IgD-negative memory B cell (primary cell): ENCODE data around the gene HMCN2. TPM values are rescaled to one million over a fixed set of nuclear protein-coding genes. Genes with fewer than 3 reads are reported as not detected.

Experiments
- H3K27ac Mint-ChIP-seq, 3 donors: one replicate each; pipeline ENCODE4 v1.8.0; 2020 to 2022; ENCODE audit warnings: mild to moderate bottlenecking in 3 of 3, mixed read lengths in 3 of 3, moderate library complexity in 1 of 3
- H3K27me3 Mint-ChIP-seq: one replicate; pipeline ENCODE4 v1.8.0; 2021; ENCODE audit warnings: mixed read lengths
- H3K36me3 Mint-ChIP-seq: one replicate; pipeline ENCODE4 v1.8.0; 2020; ENCODE audit warnings: mild to moderate bottlenecking, mixed read lengths
- H3K4me1 Mint-ChIP-seq, 3 donors: one replicate each; pipeline ENCODE4 v1.8.0; 2020 to 2022; ENCODE audit warnings: mixed read lengths in 3 of 3, mild to moderate bottlenecking in 1 of 3
- H3K4me3 Mint-ChIP-seq, 4 donors: one replicate each; pipeline ENCODE4 v1.8.0; 2020 to 2022; ENCODE audit warnings: mild to moderate bottlenecking in 4 of 4, mixed read lengths in 4 of 4, moderate library complexity in 3 of 4
- H3K9me3 Mint-ChIP-seq, 3 donors: one replicate each; pipeline ENCODE4 v1.8.0; 2020 to 2021; ENCODE audit warnings: mixed read lengths in 3 of 3, mild to moderate bottlenecking in 1 of 3
- polyA plus RNA-seq: library from polyadenylated mRNA; unstranded; fragments of 300-500 nt; fragmentation: Illumina TruSeq; gene quantifications from one replicate; pipeline ENCODE4 v1.2.3, GENCODE V29; 2021

The HMCN2 gene
- polyA plus RNA-seq, 1 donor from 2014 or later: not detected

DNA sequence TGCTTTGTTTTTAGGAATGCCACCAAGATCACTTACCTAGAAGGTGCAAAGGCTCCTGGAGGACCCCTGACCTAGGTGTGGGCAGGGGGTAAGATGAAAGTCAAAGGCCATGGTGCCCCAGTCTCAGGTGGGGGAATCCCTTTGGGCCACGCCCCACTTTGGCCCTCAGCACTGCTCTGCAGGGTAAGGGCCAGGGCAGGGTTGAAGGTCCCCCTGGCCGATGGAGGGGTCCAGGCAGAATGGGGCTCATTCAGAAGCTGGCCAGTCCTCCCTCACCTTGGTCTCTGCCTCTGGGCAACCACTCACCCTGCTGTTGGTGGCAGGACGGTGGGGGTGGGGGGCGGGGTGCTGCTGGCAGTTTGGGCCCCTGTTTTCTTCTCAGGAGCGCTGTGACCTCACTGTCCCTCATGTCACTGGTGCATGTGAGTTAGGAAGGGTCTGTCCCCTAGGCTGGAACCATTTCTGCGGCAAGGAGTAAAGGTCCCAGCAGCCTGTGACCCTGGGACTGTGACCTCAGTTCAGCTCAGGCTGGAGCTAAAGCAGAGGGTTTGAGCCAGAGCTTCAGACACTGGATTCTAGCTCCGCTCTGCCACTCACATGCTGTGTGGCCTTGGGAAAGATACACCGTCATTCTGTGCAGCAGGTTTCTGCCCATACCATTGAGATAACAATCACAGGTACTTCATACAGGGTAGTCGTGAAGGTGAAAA, 177.3 kb downstream of the HMCN2 start:
- Mint-ChIP-seq H3K27ac (no peak overlapping the region), H3K9me3 (peaks cover 4 to 12% (median 6%) of the 10 kb centered on the region in 3 donors), H3K4me1 (no peaks in the 10 kb centered on the region), H3K36me3 (peaks cover 2% of the 10 kb centered on the region), H3K27me3 (peaks cover 19% of the 10 kb centered on the region), H3K4me3 (no peak overlapping the region)

DNA sequence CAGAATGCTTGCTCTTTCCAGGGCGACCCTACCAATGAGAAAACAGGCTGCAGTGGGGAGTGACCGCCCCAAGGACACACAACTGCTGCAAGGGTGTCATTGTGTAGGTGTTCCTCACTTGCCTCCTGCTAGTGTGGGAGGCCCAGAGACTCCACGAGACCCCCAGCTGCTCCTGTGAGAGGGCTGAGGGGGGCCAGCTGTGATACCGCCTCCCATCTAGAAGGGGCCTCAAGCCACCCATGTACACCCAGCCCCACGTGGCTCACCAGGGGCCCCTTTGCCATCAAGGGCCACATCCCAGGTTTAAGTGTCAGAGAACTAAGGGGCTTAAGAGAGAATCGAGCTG, 177.9 kb downstream of the HMCN2 start:
- H3K9me3 Mint-ChIP-seq: peaks cover 4 to 12% (median 6%) of the 10 kb centered on the region in 3 donors
- peaks cover 20% of the 10 kb centered on the region for H3K27me3 Mint-ChIP-seq
- peaks cover 2% of the 10 kb centered on the region for H3K36me3 Mint-ChIP-seq
- H3K4me3 Mint-ChIP-seq: peak overlapping the region in 2 of 4 donors; percentile 35 to 57
- H3K4me1 Mint-ChIP-seq: no peaks in the 10 kb centered on the region
- no peak overlapping the region for H3K27ac Mint-ChIP-seq

DNA sequence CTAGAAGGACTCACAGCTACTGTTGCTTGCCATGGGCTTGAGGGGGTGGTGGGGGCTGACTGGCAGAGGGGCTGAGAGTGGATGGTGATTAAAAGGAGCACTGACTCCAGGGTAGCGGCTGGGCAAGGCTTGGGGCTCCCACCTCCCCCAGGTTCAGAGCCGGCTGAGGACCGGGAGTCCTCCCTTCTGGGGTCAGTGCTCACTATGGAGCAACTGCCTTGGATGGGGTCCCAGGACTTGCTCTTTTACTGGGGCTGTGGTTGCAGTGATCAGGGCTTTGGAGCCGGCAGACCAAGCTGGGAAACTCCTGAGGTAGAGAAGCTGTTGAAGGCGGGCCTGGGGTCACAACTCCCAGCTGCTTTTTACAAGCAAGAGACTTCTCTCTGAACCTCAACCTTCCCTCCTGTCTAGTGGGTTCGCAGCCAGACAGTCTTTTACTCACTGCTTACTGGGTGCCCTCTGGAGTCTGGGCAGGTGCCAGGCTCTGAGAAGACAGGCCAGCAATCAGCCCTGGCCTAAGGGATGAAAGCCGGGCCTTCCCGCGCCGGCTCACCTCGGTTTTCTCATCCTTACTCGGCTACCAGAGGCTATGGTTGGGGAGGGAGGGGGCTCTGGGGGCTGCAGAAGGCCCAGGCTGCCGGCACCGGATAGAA, 178.4 kb downstream of the HMCN2 start:
- H3K36me3 Mint-ChIP-seq: peaks cover 2% of the 10 kb centered on the region
- H3K27me3 Mint-ChIP-seq: peaks cover 24% of the 10 kb centered on the region
- H3K27ac Mint-ChIP-seq: no peak overlapping the region
- no peaks in the 10 kb centered on the region for H3K4me1 Mint-ChIP-seq
- peak overlapping the region in 2 of 4 donors; percentile 45 to 57 for H3K4me3 Mint-ChIP-seq
- H3K9me3 Mint-ChIP-seq: peaks cover 4 to 12% (median 6%) of the 10 kb centered on the region in 3 donors

DNA sequence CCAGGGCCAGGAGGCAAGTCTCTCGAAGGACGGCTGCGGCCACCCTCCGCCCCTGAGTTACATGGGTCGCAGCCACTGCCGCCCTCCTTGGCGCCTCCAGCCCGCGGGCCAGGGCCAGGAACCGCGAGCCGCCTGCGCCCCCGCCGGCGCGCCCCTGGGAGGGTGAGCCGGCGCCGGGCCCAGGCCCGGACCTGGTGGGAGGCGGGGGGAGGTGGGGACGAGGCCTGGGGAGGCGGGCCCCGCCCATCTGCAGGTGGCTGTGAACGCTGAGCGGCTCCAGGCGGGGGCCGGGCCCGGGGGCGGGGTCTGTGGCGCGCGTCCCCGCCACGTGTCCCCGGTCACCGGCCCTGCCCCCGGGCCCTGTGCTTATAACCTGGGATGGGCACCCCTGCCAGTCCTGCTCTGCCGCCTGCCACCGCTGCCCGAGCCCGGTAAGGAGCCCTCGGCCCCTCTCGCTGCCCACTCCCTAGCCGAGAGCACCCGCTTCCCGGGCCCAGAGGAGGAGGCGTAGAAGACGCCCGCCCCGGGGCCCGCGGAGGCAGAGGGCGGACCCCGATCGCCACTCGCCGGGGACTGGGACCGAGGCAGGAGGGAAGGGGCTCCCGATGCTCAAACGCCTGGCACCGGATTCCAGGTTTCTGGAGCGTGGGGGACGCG, 179.1 kb downstream of the HMCN2 start, which contains the start of gene ASS1:
Gene ASS1, plus strand, starts transcription at position 397 of the 657 bp plus-strand sequence. CDS start 7,268 bp downstream, outside the sequence.
- Mint-ChIP-seq H3K27ac (no peak within 1 kb of the TSS), H3K4me1 (no peaks in the 10 kb centered on the region), H3K9me3 (peaks cover 2 to 9% (median 6%) of the 10 kb centered on the region in 3 donors), H3K36me3 (peaks cover 2% of the 10 kb centered on the region), H3K4me3 (peak within 1 kb of the TSS; percentile 26 to 79 (median 58)), H3K27me3 (peaks cover 28% of the 10 kb centered on the region)

DNA sequence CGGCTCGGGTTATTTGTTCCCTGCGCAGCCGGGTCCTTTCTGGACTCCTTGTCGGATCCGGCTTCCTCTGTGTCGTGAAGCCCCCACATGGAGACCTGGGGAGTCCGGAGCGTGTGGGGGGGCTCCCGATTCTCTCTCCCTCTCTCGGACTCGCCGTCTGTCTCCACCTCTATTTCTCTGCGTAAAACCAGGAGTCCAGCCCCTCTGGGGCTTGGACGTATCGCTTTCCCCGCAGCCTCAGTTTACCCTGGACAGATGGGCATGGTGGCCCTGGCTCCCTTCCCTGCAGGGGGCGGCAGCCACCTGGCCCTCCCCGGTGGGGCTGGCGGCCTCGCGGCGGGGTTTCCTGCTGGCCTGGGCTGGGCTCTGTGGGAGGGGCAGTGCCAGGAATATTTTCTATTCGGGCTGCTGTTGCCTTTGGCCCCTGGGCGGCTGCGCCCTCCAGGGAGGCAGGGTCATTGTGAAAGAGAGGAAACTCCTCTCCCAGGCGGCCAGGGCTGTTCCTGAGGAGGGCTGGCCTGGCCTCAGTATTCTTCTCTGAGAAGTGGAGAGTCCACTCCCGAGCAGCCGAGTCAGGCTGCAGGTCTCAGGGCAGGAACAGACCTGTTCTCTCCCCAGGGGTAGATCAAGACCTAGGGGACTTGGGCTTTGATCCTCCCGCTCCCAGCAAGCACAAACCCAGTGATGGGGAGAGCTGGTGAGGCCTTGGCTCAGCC, 179.9 kb downstream of the HMCN2 start:
- peak overlapping the region; percentile 26 to 79 (median 58) for H3K4me3 Mint-ChIP-seq
- no peak overlapping the region for H3K27ac Mint-ChIP-seq
- peaks cover 30% of the 10 kb centered on the region for H3K27me3 Mint-ChIP-seq
- H3K9me3 Mint-ChIP-seq: peaks cover 2 to 9% (median 6%) of the 10 kb centered on the region in 3 donors
- no peaks in the 10 kb centered on the region for H3K4me1 Mint-ChIP-seq
- H3K36me3 Mint-ChIP-seq: peaks cover 2% of the 10 kb centered on the region

DNA sequence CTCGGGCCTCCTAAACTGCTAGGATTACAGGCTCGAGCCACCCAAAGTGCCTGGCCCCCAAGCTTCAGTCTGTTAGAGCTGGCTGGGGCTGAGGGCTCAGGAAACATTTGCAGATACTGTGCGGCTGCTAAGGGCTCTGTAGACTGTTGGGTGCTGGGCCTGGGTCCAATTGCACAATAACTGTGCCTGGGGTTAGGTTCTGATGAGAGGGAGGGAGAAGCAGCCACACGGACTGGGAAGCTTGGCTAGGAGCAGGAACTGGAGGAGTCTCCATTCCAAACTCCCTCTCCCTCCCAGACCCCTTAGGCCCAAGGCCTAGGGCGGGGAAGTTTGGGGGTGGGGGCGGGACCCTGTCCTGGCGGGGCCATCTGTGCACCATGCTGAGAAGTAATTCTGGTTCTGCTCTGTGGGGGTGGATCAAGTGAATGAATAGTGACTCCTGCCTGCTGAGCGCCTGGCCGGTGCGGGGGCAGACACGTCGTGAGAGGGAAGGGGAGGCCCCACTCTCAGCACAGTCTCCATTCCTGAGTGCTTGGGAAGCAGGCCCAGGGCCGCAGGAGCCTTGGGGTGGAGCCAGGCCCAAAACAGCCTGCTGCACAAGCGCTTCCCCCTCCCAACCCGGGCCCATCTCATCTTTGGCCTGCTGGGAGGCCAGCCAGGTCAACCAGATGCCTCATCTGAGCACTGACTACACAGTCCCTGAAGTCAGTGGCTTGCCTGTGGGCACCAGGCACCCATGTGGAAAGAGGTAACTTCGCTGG, 180.7 kb downstream of the HMCN2 start:
- Mint-ChIP-seq H3K36me3 (peaks cover 2% of the 10 kb centered on the region), H3K27me3 (peaks cover 30% of the 10 kb centered on the region), H3K9me3 (peaks cover 1 to 8% (median 3%) of the 10 kb centered on the region in 3 donors), H3K4me1 (no peaks in the 10 kb centered on the region), H3K27ac (no peak overlapping the region), H3K4me3 (peak overlapping the region in 3 of 4 donors; percentile 26 to 60 (median 43))

DNA sequence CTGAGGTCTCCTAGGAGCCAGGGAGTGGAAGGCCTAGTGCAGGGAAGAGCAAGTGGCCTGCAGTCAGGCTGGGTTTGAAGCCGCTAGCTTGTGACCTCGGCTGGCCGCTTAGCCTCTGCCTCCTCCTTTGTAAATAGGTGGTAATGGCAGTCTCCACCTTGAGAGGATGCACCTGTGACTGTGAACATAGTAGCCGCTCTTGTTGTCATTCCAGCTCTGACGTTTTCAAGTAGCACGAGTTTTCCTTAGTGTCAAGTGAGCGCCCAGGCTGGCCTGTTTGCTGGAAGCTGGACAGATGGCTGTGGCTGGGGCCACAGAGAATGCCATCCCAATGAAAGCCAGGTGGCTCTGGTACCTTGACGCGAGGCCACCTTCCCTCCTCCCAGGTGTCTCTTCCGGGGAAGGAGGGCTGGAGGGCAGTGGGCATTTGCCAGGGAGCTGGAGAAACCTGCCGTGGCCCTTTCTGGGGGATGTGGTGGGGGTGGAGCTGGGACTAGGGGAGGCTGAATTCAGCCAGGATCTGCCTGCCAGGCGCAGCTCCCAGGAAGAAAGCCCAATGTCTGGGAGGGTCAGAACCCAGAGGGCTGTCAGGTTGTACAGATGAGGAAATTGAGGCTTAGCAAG, 181.7 kb downstream of the HMCN2 start:
- Mint-ChIP-seq H3K27me3 (peaks cover 30% of the 10 kb centered on the region), H3K4me3 (no peak overlapping the region), H3K9me3 (no peaks in the 10 kb centered on the region), H3K36me3 (peaks cover 1% of the 10 kb centered on the region), H3K4me1 (no peaks in the 10 kb centered on the region), H3K27ac (no peak overlapping the region)

DNA sequence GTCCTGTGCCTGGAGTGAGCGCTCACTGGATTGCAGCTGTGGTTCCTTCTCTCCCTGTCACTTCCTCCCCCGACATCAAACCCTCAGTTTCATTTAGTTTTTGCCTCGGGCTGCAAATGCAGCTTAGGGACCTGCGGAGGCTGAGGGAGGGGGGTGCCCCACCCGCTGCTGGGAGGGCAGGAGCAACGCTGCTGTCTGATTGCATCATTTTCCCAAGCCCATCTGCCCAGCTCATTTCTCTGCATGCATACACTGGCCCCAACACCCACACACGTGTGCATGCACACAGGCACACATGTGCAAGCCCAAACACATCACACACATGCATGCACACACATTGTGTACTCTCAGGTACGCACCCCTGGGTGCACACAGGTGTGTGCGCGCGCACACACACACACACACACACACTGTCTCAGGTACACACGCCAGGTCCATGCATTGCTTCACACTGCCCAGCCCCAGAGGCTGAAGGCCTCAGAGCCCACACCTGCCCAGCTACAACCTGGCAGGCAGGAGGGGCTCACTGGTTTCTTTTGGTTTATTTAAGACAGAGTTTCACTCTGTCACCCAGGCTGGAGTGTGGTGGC, 182.6 kb downstream of the HMCN2 start:
- Mint-ChIP-seq H3K4me1 (no peaks in the 10 kb centered on the region), H3K27me3 (peaks cover 28% of the 10 kb centered on the region), H3K4me3 (no peak overlapping the region), H3K9me3 (no peaks in the 10 kb centered on the region), H3K36me3 (peaks cover 1% of the 10 kb centered on the region), H3K27ac (no peak overlapping the region)

DNA sequence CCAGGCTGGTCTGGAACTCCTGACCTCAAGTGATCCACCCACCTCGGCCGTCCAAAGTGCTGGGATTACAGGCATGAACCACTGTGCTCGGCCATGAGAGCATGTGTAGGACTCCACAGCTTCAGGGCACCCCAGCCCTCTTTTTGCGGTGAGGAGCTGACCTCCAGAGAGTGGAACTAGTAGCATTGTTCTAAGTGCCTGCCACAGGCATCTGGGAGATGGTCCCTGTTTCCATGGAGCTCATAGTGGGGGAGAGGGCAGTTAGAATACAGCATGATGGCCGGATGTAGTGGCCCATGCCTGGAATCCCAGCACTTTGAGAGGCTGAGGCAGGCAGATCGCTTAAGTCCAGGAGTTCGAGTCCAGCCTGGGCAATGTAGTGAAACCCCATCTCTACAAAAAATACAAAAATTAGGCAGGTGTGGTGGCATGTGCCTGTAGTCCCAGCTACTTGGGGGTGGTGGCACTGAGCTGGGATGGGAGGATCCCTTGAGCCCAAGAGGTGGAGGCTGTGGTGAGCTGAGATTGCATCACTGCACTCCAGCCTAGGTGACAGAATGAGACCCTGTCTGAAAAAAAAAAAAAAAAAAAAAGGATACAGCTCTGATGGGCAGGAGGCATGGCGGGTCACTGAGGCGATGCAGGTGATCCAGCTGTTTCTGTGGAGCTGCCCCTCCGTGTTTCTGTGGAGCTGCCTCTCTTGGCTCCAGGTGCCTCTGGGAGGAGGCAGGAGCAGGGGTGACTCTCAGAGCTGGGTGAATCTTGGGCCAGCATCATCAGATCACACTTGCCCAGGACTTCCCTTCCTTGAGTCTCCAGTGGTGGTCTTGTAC, 183.4 kb downstream of the HMCN2 start:
- Mint-ChIP-seq H3K4me3 (no peak overlapping the region), H3K9me3 (no peaks in the 10 kb centered on the region), H3K27me3 (peaks cover 22% of the 10 kb centered on the region), H3K27ac (no peak overlapping the region), H3K4me1 (no peaks in the 10 kb centered on the region), H3K36me3 (peaks cover 1% of the 10 kb centered on the region)

DNA sequence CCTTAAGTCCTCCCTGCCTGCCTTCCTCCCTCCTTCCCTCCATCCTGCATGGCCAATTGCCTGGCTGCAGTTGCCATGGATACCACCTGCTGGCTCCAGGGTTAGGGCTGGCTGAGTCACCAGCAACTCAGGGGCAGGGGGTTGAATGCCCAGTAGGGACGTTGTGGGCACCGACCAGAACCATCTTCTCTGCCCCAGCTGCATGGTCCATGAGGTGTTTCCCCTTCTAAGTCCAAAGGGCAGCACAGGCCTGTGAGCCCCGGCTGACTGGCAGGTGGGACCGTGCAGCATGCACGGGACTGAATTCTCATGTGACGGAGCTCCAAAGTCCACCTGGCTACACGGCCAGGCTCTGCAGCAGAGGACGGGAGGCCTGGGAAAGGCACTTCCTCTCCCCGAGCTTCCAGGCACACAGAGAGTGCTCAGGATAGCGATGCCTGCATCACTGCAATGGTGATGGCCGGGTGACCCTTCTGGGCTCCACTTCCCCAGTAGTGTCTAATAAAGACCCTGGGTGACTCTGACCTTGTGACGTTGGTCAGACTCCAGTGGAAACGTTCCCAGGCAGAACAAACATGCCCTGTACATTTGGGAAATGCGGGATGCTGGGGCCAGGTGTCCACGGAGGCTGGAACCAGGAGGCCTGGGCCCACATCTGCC, 184.9 kb downstream of the HMCN2 start:
- Mint-ChIP-seq H3K4me1 (no peaks in the 10 kb centered on the region), H3K27ac (no peak overlapping the region), H3K36me3 (peaks cover 1% of the 10 kb centered on the region), H3K27me3 (peaks cover 22% of the 10 kb centered on the region), H3K9me3 (peaks cover 0 to 1% (median 0%) of the 10 kb centered on the region in 3 donors), H3K4me3 (no peak overlapping the region)

DNA sequence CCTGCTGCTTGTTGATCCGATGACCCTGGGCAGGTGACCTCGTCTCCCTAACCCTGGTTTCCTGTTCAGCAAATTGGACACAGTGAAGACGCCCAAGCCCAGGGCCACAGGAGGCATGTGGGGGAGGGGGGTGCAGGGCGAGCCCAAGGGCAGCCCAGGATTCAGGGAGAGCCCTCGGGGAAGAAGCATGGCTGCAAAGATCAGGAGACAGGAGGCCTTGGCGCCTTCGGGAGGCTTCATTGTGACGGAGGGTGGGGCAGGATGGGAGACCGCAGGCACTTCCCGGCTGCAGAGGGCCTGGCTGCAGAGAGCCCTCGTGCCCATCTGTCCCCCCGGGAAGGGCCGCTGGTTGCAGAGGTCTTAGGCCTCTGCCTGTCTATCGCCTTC, 185.4 kb downstream of the HMCN2 start:
- Mint-ChIP-seq H3K4me1 (no peaks in the 10 kb centered on the region), H3K4me3 (no peak overlapping the region), H3K9me3 (peaks cover 0 to 1% (median 0%) of the 10 kb centered on the region in 3 donors), H3K36me3 (peaks cover 1% of the 10 kb centered on the region), H3K27me3 (peaks cover 17% of the 10 kb centered on the region), H3K27ac (no peak overlapping the region)

DNA sequence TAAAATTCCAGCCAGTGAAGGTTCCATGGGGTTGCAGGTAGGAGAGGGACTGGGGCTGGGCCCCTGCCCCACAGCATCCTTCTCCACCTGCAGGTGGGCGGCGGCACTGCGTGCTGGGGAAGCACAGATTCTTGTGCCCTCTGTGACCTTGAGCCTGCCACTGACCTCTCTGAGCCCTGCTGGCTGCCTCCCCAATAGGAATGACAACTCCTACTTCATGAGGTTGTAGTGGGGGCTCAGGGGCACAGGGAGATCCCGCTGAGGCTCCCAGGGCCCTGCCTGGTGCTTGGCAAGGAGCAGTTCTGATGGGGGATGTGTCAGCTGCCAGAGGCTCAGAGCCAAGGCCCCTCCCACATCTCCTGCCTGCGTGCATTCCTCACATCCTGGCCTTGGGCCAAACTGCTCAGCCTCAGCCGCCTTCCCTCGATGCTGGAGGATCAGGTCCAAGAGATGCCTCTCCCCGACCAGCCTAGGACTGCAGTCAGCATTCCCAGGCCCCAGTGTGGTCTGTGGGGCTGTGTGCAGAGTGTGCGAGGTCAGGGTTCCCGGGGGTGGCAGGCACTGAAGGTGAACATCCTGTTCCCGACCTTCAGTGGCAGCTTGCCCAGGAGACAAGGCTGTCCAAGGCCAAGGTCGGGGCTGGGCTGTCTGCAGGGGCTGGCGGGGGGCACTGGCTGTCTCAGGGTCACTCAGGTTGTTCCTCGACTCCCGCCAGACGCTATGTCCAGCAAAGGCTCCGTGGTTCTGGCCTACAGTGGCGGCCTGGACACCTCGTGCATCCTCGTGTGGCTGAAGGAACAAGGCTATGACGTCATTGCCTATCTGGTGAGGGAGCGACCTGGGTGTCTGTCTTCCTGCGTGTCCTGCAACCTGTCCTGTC, 186.2 kb downstream of the HMCN2 start:
- H3K4me3 Mint-ChIP-seq: no peak overlapping the region
- peaks cover 1% of the 10 kb centered on the region for H3K36me3 Mint-ChIP-seq
- peaks cover 14% of the 10 kb centered on the region for H3K27me3 Mint-ChIP-seq
- no peaks in the 10 kb centered on the region for H3K4me1 Mint-ChIP-seq
- H3K9me3 Mint-ChIP-seq: peaks cover 0 to 1% (median 0%) of the 10 kb centered on the region in 3 donors
- no peak overlapping the region for H3K27ac Mint-ChIP-seq
